CD4-positive, alpha-beta T cell treated with Interleukin-2 at 100 ng/mL for 4 hours (primary cell): ENCODE measurements around the gene PRKAR1B.

Experiments
- DNase-seq: peaks from one replicate; pipeline ENCODE4 v3.0.0-alpha.2; 2020; ENCODE audit warnings: low spot score

The PRKAR1B gene

DNA sequence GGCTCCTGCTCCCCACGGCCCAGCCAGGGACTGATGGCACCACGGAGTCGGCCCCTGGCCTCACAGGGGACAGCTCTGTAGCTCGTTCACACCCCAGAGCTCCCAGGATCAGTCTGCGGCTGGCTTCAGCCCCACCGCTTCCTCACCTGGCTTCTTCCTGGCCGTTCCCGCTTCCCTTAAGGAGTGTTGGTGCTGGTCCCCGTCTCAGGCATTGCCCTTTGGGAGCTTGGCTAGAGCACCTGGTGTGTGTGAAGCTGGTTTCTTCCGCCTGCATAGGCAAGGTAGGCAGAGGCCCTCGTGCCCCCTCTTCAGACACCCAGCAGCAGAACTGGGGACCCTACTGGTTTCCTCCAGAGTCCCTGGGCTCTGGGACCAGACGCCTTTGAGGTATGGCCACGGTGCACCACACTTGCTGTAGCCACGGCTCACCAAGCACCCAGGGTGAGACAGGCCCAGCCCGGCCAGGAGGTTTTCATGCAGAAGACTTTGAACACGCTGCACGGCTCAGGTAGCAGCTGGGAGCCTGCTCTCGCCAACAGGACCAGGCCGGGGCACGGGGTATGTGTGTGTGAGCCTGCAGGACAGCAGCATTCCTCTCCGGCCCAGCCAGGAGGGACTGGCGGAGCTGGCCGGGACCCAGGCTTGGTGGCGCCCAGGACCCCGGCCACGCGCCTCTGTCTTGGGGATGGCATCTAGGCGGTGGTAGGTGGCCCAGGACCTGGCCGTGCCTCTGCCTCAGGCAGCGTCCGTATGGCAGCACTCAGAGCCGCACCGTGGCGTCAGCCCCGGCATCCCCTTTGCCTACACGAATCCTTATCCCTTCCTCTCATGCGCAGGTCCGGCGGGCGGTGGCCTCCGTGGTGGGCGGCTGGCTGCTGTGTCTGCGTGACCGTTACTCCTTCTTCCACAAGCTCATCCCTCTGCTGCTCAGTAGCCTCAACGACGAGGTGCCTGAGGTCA lies 13.2 kb upstream of the PRKAR1B start:
- no peak for DNase-seq

DNA sequence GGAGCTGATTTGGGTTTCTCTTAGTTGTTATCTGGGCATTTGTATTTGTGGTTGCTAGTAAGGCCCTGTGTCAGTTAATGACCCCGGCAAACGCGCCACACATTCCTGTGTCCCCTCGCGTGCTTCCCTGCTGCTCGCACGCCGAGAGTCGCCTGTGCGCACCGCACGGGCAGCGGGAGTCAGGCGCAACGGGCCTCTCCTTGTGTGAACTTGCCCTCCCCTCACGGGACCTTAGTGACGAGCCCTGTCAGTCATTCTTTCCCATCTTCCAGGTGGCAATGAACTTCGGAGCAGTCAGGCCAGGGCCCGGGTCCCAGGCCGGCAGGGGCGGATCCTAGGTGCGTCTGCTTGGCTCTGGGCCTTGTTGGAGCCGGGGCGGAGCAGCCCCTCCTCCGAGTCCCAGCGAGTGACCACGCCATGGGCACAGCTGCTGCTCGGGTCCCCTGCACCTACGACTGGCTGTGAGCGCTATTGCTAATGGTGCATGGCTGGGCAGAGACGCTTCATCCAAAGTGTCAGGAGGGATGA lies 12.4 kb upstream of the PRKAR1B start:
- no peak for DNase-seq

DNA sequence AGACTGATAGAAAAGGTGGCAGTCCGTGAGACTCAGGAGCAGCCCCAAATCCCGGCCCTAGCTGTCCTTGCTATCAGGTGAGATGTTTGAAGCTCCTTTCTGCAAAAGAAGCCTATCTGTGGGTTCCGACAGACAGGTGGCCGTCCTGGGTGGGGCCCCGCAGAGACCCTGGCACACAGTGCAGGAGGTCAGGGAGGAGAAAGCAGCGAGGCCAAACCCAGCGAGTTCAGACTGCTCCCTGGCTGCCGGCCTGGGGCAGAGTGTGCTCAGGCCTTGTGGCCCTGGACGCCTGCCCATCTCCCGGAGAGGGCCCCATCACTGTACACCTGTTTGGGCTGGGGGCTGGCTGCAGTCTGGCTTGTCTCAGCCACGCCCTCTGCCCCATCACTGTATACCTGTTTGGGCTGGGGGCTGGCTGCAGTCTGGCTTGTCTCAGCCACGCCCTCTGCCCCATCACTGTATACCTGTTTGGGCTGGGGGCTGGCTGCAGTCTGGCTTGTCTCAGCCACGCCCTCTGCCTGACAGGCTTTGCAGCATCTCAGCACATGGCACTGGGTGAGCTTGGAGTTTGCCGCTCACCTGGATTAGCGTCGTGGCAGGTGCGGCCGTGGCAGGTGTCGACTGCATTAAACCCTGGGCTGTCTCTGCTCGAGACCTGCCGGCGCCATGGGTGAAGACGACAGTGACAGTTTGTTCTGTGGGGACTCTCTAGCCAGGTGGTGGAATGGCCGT lies 11.8 kb upstream of the PRKAR1B start:
- no peak for DNase-seq

DNA sequence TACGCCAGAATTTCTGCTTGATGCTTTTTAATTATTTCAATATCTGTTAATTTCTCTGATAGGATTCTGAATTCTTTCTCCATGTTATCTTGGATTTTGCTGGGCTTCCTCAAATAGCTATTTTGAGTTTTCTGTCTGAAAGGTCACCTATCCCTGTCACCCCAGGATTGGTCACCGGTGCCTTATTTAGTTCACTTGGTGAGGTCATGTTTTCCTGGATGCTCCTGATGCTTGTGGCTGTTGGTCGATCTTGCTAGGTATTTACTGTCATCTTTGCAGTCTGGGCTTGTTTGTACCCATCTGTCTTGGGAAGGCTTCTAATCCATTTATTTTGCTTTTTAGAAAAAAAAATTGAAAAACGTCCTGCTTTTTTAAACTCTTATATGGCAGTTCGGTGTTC lies 11.2 kb upstream of the PRKAR1B start:
- no peak for DNase-seq

DNA sequence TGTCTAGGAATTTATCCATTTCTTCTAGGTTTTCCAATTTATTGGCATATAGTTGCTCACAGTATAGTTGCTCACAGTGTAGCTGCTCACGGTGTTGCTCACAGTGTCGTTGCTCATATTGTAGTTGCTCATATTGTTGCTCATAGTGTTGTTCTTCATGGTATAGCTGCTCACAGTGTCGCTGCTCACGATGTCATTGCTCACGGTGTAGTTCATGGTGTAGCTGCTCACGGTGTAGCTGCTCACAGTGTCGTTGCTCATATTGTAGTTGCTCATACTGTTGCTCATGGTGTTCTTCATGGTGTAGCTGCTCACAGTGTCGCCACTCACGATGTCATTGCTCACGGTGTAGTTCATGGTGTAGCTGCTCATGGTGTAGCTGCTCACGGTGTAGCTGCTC lies 7.7 kb upstream of the PRKAR1B start:
- no peak for DNase-seq

DNA sequence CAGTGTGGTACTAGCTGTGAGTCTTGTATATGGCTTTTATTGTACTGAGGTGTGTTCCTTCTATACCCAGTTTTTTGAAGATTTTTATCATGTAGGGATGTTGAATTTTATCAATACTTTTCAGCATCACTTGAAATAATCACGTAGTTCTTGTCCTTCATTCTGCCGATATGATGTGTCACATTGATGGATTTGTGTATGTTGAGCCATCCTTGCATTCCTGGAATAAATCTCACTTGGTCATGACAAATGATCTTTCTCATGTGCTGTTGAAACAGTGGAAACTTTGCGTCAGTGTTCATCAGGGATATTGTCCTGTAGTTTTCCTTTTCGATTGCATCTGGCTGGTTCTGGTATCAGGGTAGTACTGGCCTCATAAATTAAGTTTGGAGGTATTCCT lies 7.1 kb upstream of the PRKAR1B start:
- no peak for DNase-seq

DNA sequence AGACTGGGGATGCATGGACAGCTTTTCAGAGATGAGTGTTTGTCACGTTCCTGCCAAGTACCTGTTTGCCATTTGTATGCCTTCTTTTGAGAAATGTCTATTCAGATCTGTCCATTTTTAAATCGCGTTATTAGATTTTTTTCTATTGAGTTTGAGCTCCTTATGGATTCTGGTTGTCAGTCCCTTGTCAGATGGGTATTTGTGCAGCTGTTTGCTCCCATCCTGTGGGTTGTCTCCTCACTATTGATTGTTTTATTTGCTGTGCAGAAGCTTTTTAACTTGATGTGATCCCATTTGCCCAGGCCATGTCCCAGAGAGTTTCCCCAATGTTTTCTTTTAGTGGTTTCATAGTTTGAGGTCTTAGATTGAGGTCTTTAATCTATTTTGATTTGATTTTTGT lies 5.5 kb upstream of the PRKAR1B start:
- DNase-seq = no peak

DNA sequence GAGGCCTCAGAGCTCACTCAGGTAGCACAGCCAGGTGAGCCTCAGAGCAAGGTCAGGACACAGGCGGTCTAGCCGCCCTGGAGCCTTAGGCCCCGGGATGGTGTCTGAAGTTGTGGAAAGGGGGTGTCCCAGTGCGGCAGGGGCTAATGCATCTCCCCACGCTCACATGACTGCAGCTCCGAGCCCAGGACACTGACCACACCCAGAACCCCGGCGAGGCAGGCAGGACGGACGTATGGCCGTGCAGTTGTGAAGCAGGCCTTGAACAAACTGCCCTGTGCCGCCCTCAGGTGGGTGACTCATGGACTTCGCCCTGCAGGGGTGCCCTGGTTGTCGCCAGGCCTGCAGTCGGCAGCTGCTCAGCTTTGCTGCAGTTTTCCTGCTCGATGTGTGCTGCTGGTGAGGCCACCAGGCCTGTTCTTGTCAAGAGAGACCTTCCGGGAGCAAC lies 5.0 kb upstream of the PRKAR1B start:
- peak; percentile 13 for DNase-seq

DNA sequence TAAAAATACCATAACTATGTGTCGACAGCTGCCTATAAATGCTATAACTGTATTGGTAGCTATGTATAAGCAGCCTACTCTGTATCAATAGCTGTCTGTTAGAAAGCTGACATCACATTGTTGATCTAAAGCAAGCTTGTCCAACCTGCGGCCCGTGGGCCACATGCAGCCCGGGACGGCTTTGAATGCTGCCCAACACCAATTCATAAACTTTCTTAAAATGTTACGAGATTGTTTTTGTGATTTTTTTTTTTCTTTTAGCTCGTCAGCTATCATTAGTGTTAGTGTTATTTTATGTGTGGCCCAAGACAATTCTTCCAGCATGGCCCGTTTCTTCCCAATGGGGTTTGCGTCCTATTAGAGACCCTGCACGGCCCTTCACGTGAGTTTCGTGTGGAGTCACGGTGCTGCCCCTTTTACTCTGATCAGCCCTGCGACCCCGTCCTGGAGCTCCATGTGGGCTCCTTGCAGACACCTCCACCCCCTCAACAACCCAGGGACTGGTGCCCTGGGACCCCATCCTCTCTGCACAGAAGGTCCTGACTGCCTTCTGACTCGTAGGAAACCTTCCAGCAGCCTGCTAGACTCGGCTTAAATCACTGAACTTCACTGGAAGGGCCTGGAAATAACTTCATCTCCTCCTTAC lies 4.5 kb upstream of the PRKAR1B start:
- DNase-seq = no peak

DNA sequence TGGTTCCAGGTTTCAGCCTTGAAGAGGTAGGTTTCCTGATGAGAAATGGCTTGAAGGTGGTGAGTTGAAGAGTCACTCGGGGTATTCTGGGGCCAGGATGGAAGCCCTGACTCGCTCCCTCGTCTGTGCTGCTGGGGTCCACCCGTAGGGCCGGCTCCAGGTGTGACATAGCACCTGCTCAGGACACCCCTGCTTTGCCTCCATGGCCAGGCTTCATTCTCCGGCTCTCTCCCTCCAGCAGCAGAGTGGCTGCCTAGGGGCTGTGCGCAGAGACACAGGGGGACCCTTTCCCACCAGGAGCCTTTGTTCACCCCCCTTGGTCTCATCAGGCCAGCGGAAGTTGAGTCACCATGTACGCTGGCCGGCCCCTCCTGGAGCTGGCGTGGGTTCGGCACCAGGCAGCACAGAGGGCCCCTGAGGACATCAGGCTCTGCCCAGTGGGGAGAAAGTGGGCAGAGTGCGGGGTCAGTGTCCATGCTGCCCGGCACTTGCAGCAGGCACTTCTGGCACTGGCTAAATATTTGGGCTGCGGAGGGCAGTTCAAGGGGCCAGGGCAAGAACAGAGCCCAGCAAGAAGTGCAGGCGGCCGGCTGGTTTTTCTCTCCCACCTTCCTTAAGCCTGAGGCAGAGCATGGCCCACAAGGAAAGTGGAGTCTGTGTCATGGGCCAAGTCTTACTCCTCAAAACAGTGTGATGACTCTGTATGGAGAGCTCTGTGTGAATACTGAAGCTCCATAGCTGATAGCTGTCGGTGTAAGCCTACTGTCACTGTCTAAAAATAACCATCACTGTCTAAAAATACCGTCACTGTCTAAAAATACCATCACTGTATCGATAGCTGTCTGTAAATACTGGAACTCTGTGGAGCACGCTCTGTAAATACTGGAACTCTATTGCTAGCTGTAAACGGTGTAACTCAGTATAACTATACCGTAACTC lies 3.7 kb upstream of the PRKAR1B start:
- no peak for DNase-seq

DNA sequence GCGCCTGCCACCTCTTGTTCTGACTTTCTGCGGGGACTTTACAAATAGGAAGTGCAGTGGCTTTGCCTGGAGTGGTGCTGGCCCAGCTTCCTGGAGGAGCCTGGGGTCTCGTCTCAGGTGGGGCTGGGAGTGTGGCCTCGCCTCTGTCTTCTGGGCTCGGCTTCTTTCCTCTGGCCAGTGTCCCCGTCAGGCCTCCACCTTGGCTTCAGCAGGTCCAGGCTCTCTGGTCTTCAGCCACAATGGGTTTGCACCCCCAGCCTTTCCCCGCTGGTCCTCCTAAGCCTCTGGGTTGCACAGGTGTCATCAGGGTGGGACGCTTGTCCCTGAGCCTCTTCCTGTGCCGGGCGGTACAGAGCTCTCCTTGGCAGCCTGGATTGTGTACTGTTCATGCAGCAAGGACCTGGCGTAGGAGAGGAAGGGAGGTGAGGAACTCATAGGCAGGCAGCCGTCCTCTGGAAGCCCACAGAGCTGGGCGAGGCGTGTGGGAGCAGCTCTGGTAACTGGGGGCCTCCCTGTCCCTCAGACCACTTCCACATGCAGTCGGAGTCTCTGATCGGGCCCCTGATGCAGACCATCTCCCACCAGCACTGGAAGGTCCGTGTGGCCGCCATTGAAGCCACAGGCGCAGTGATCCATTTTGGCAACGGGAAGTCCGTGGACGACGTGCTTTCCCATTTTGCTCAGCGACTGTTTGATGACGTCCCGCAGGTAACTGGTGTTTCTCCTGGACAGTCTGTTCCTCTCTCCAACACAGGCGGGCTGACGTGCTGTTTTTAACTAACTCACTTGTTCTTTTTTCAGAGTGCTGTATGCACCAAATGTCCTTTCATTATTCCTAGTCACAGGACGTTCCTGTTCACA lies 2.3 kb upstream of the PRKAR1B start:
- DNase-seq = no peak

DNA sequence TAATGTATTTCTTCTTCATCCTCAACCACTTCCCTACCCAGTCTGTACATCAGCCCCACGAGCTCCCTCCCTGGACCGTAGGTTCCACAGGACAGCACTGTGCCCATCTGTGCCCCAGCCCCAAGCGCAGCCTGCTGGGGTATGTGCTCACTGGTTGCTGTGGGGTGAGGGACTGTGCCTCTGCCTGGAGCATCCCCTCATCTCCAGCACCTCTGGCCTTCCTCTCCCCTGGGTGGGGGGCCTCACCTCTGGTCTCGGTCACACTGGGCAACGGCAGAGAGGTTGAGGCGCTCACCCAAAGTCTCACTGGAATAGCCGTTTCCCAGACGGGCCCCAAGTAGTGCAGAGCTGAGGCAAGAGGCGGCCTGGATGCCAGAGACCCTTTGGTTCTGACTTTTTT lies 1.5 kb upstream of the PRKAR1B start:
- DNase-seq = no peak

DNA sequence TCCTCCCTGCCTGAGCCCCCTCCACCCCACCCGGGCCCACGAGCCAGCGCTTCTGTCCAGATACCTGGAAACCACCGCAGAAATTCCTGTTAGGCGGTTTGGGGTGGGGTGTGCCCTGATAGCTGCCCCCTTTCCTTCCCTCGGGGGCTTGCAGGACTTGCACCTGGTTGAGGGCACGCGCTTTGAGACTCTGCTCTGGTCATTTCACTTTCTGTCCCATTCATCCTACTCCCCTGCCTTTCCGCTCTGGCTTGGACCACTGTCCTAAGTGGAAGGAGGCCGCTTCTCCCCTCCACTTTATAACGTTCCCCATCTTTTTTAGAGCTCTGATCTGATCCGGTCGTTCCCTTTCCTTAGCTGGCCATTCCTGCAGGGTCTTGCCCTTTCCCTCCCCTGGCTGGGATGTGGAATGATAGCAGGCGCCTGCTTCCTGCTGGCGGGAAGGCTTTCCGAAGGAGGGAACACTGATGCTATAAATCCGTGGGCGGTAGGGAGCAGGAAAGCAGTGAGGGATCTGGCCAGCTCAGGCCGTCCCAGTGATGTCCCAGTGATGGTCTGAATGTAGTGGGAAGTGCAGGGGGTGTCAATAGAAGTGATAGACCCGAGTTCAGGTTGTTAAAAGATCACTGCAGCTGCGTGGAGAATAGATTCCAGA lies 852 bp upstream of the PRKAR1B start:
- no peak for DNase-seq

DNA sequence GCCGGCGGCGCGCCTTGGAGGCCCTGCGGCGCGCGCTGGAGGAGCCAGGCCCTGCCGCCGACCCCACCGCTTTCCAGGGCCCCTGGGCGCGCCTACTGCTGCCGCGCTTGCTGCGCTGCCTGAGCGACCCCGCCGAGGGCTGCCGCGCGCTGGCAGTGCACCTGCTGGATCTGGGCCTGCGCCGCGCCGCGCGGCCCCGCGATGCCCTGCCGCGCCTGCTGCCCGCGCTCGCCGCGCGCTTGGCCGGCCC lies 302 bp downstream of the PRKAR1B start:
- DNase-seq = no peak

DNA sequence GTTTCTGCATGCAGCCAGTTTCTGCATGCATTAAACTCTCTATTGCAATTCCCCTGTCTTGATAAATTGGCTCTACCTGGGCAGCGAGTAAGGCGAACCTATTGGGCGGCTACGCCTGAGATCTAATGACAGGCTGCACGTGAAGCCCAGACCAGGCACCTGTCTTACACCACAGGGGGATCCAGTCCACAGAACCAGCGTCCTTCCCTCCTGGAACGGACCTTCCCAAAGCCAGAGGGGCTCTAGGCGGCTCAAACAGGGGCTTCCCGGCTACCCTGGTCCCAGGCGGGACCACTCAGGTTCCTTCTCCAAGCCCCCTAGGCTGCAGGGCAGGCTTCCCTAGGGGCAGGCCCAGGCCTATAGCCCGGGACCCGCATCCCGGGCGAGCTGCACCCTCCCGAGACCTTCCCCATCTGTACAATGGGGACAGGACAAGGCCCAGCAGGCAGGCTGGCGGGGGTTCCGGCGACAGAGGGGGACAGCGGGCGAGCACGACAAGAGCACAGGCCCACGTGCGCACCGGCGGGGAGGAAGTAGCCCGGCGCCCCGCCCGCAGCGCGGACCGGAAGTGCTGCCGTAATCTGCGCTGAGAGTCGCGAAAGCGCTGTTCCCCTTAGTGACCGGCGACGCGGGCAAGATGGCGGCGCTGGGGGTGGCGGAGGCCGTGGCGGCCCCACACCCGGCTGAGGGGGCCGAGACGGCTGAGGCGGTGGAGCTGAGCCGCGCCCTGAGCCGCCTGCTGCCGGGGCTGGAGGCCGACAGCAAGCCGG lies 812 bp downstream of the PRKAR1B start, which contains the start of gene DNAAF5:
TSS of gene DNAAF5 (plus strand) at position 616 of the 770 bp plus-strand sequence. CDS start at position 638, 22 bp downstream.
- DNase-seq = peak; percentile 86

DNA sequence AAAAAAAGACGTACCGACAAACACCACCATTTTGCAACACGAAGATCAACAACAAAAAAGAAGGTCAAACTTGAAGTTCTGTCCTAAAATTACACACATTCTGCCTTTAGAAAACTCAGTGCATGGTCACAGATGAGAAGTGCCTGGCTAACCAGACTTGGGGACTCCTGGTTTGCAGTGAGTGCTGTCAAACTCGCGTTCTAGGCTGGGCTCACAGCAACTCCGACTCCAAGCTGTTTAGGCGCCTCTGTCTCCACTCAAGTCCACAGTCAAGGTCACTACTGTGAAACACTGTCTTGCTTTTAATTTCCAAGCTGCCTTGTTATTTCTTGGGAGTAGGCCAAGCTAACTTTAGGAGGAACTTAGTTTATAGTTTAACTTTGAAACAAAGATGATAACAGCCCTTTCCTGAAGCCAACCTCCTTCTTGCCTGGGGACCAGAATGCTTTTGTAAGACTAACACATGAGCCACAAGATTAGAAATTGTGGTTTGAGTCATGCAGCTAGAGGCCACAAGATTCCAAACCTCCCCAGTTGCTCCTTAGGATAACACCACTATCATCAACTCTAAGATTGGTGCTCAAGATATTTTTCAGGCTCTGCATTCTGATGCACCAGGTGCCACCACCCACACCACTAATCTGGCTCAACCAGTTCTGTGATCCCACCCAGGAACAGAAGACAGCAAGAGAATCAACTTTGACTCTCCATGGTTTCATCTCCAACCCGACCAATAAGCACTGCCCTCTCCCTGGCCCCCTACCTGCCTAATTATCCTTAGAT lies 1.7 kb downstream of the PRKAR1B start:
- no peak for DNase-seq

DNA sequence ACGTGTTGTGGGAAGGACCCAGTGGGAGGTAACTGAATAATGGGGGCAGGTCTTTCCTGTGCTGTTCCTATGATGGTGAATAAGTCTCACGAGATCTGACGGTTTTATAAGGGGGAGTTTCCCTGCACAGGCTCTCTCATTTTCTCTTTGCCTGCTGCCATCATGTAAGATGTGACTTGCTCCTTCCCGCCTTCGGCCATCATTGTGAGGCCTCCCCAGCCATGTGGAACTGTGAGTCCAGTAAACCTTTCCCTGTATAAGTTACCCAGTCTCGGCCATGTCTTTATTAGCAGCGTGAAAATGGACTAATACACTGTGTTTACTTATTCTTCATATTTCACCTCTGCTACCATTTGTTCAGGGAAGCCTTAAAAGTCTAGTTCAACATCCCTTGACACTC lies 2.8 kb downstream of the PRKAR1B start:
- DNase-seq = no peak

DNA sequence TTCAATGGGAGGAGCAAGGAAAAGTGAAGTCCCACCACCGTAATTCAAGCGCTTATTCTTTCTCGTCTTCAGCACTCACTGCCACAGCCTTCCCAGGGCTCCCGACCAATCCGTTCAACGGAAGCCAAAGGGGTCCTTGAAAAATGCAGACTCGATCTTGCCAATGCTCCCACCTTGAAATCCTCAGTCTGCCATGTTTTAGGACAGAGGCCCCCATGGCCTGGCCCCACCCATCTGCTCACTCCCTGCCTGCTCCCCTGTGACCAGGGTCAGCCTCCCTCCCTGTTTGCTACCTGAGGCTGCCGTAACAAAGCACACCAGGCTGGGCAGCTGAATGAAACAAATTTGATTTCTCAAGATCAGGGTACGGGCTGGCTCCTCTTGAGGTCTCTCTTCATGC lies 3.5 kb downstream of the PRKAR1B start:
- no peak for DNase-seq
